Measurements from ENCODE around the gene RUNDC3A.

- TF ChIP-seq CTCF (optimal IDR thresholded peaks at IDR 0.05 in 1 of 3, IDR thresholded peaks at IDR 0.05 in 1 of 3, conservative IDR thresholded peaks at IDR 0.05 in 1 of 3; ENCODE audit: extremely low read depth in 1 of 3, insufficient read depth in 2 of 3, low read length in 3 of 3), result no peak
- no peak for TF ChIP-seq EZH2 (IDR thresholded peaks at IDR 0.05; ENCODE audit: low read length)
Observed at GRCh38 chr17:44284024-44284400, 24.4 kb upstream of the RUNDC3A start.
